Measurements from ENCODE around the gene SH3BP5. TPM values are rescaled to one million over a fixed set of nuclear protein-coding genes. Genes with fewer than 3 reads are reported as not detected.
A peak's percentile ranks its signal among the peaks of the same experiment; 100 is the strongest.

The SH3BP5 gene
- polyA plus RNA-seq, 10 donors, result 25.1 to 53.7 (median 35.4) TPM

GRCh38 chr3:15326673-15327072, 5.7 kb downstream of the SH3BP5 start:
- no peak for DNase-seq

- no peak for DNase-seq
These were observed 6.3 kb downstream of the SH3BP5 start for GRCh38 chr3:15326037-15326436.

GRCh38 chr3:15325228-15325627, 7.2 kb downstream of the SH3BP5 start:
- DNase-seq, result peak in 1 of 3 donors; percentile 46

GRCh38 chr3:15324379-15324808, 8.0 kb downstream of the SH3BP5 start:
- peak in 1 of 3 donors; percentile 52 for DNase-seq

GRCh38 chr3:15323063-15323462, 9.3 kb downstream of the SH3BP5 start:
- no peak for DNase-seq

GRCh38 chr3:15321349-15321748, 11.0 kb downstream of the SH3BP5 start:
- peak in 1 of 3 donors; percentile 45 for DNase-seq

GRCh38 chr3:15319575-15319974, 12.8 kb downstream of the SH3BP5 start:
- peak; percentile 71 to 89 (median 76) for DNase-seq

- no peak for DNase-seq
These were observed 13.2 kb downstream of the SH3BP5 start for GRCh38 chr3:15319136-15319535.

GRCh38 chr3:15318661-15319060, 13.7 kb downstream of the SH3BP5 start:
- no peak for DNase-seq

GRCh38 chr3:15316998-15317435, 15.4 kb downstream of the SH3BP5 start:
- DNase-seq, result peak; percentile 50 to 82 (median 71)

GRCh38 chr3:15315003-15315402, 17.4 kb downstream of the SH3BP5 start:
- no peak for DNase-seq

GRCh38 chr3:15314276-15314675, 18.1 kb downstream of the SH3BP5 start:
- no peak for DNase-seq

GRCh38 chr3:15313461-15313860, 18.9 kb downstream of the SH3BP5 start:
- DNase-seq, result no peak

- DNase-seq, result no peak
These were observed 19.8 kb downstream of the SH3BP5 start for GRCh38 chr3:15312550-15312949.

- DNase-seq, result peak in 1 of 3 donors; percentile 57
These were observed 21.7 kb downstream of the SH3BP5 start for GRCh38 chr3:15310491-15311370.

- DNase-seq, result no peak
These were observed 22.6 kb downstream of the SH3BP5 start for GRCh38 chr3:15309662-15310335.

- no peak for DNase-seq
These were observed 24.8 kb downstream of the SH3BP5 start for GRCh38 chr3:15307580-15307979.

- DNase-seq, result no peak
These were observed 25.4 kb downstream of the SH3BP5 start for GRCh38 chr3:15306979-15307359.

GRCh38 chr3:15305359-15305844, 27.0 kb downstream of the SH3BP5 start:
- no peak for DNase-seq

GRCh38 chr3:15303728-15304127, 28.7 kb downstream of the SH3BP5 start:
- no peak for DNase-seq

GRCh38 chr3:15303216-15303615, 29.2 kb downstream of the SH3BP5 start:
- DNase-seq, result no peak

GRCh38 chr3:15301761-15302160, 30.6 kb downstream of the SH3BP5 start:
- no peak for DNase-seq
